Measurements from ENCODE around the gene LTBP3. TPM values are rescaled to one million over a fixed set of nuclear protein-coding genes. Genes with fewer than 3 reads are reported as not detected.

Gene LTBP3
- total and polyA plus RNA-seq, 9 of the 15 experiments (the other 6 are each of a cell fraction or from before 2014, with no cell fraction given) = 0.06 to 20.5 (median 4.8) TPM

- no peak for TF ChIP-seq MYC (IDR thresholded peaks at IDR 0.05; ENCODE audit: low read depth, low read length)
- TF ChIP-seq MYC (CRISPR knock-in tag; IDR thresholded peaks at IDR 0.05; ENCODE audit: borderline replicate concordance, low read depth) = peak; percentile 63; the same call in 1 of the 2 replicates
- no peak for TF ChIP-seq TCF3 (CRISPR knock-in tag; IDR thresholded peaks at IDR 0.05)
- 0 out of 2 replicates have a peak, but pooled peaks have one; percentile 15 for TF ChIP-seq LCOR (CRISPR knock-in tag; IDR thresholded peaks at IDR 0.05)
- no peak; the same call in 1 of the 2 replicates for TF ChIP-seq NFIC (IDR thresholded peaks at IDR 0.05)
- TF ChIP-seq ZBTB34 (CRISPR knock-in tag; IDR thresholded peaks at IDR 0.05) = no peak
- TF ChIP-seq RBM25 (IDR thresholded peaks at IDR 0.05; ENCODE audit: low read depth, low read length, severe bottlenecking) = no peak
- no peak for TF ChIP-seq POLR3G (IDR thresholded peaks at IDR 0.05; ENCODE audit: extremely low read depth, insufficient read length, insufficient replicate concordance)
- no peak for TF ChIP-seq GABPB2 (CRISPR knock-in tag; conservative IDR thresholded peaks at IDR 0.05)
- TF ChIP-seq ZKSCAN1 (IDR thresholded peaks at IDR 0.05; ENCODE audit: low read depth, low read length) = 0 out of 2 replicates have a peak, but pooled peaks have one; percentile 16
- TF ChIP-seq PTTG1 (tag; IDR thresholded peaks at IDR 0.05; ENCODE audit: low read depth) = no peak
- no peak for TF ChIP-seq SLC30A9 (CRISPR knock-in tag; IDR thresholded peaks at IDR 0.05)
- TF ChIP-seq NR2C2 (CRISPR knock-in tag; IDR thresholded peaks at IDR 0.05) = no peak
- peak; percentile 77 for TF ChIP-seq NR2C2 (tag; IDR thresholded peaks at IDR 0.05)
- TF ChIP-seq E2F3 (CRISPR knock-in tag; IDR thresholded peaks at IDR 0.05) = no peak
- no peak for TF ChIP-seq ELK1 (CRISPR knock-in tag; IDR thresholded peaks at IDR 0.05)
- no peak for TF ChIP-seq ZNF217 (CRISPR knock-in tag; IDR thresholded peaks at IDR 0.05)
- TF ChIP-seq ZNF77 (CRISPR knock-in tag; IDR thresholded peaks at IDR 0.05) = no peak
- TF ChIP-seq TCF15 (CRISPR knock-in tag; IDR thresholded peaks at IDR 0.05) = no peak
- no peak for TF ChIP-seq ZNF133 (CRISPR knock-in tag; IDR thresholded peaks at IDR 0.05)
- TF ChIP-seq CLOCK (CRISPR knock-in tag; IDR thresholded peaks at IDR 0.05; ENCODE audit: borderline replicate concordance) = no peak
- no peak for TF ChIP-seq PHTF2 (CRISPR knock-in tag; IDR thresholded peaks at IDR 0.05)
- no peak for TF ChIP-seq NFXL1 (CRISPR knock-in tag; IDR thresholded peaks at IDR 0.05)
- no peak for TF ChIP-seq HNRNPK (IDR thresholded peaks at IDR 0.05; ENCODE audit: low read depth, low read length, poor library complexity, severe bottlenecking)
Observed at GRCh38 chr11:65575568-65576231, 17.5 kb upstream of the LTBP3 start, which contains the start of gene EHBP1L1 (continued).
